ENCODE results near the gene NIPSNAP2. TPM values are rescaled to one million over a fixed set of nuclear protein-coding genes. Genes with fewer than 3 reads are reported as not detected.
"Not testable (repeated sequence)": the region's sequence is repeated elsewhere in the genome, so short reads cannot be mapped to it uniquely, and the experiment has no call there.

Gene NIPSNAP2
- total RNA-seq, 1 experiment from 2014 or later = 127 TPM

- DNase-seq (ENCODE audit: low spot score) = no peak
Observed at GRCh38 chr7:55975988-55976633, 11.7 kb downstream of the NIPSNAP2 start.

GRCh38 chr7:55977831-55978230 lies 13.4 kb downstream of the NIPSNAP2 start:
- DNase-seq (ENCODE audit: low spot score) = no peak

- no peak for DNase-seq (ENCODE audit: low spot score)
Observed at GRCh38 chr7:55980266-55980665, 15.9 kb downstream of the NIPSNAP2 start.

- DNase-seq (ENCODE audit: low spot score) = no peak
Observed at GRCh38 chr7:55983537-55983936, 19.2 kb downstream of the NIPSNAP2 start.

GRCh38 chr7:55992346-55992745 lies 28.0 kb downstream of the NIPSNAP2 start:
- DNase-seq (ENCODE audit: low spot score) = no peak

- no peak for DNase-seq (ENCODE audit: low spot score)
Observed at GRCh38 chr7:55996856-55997500, 32.6 kb downstream of the NIPSNAP2 start.

- DNase-seq (ENCODE audit: low spot score) = no peak
Observed at GRCh38 chr7:56003749-56004148, 39.4 kb downstream of the NIPSNAP2 start.

GRCh38 chr7:56007167-56007652 lies 42.8 kb downstream of the NIPSNAP2 start:
- DNase-seq (ENCODE audit: low spot score) = no peak

GRCh38 chr7:56007891-56008290 lies 43.5 kb downstream of the NIPSNAP2 start:
- no peak for DNase-seq (ENCODE audit: low spot score)

- DNase-seq (ENCODE audit: low spot score) = no peak
Observed at GRCh38 chr7:56009695-56010094, 45.3 kb downstream of the NIPSNAP2 start.

- not testable (repeated sequence) for DNase-seq (ENCODE audit: low spot score)
Observed at GRCh38 chr7:56017015-56017414, 52.6 kb downstream of the NIPSNAP2 start.

- no peak for DNase-seq (ENCODE audit: low spot score)
Observed at GRCh38 chr7:56019501-56019900, 55.1 kb downstream of the NIPSNAP2 start.

- no peak for DNase-seq (ENCODE audit: low spot score)
Observed at GRCh38 chr7:56023500-56023899, 59.1 kb downstream of the NIPSNAP2 start.

- no peak for DNase-seq (ENCODE audit: low spot score)
Observed at GRCh38 chr7:56026538-56026937, 62.2 kb downstream of the NIPSNAP2 start.

GRCh38 chr7:56028942-56029630 lies 64.7 kb downstream of the NIPSNAP2 start:
- DNase-seq (ENCODE audit: low spot score) = no peak

GRCh38 chr7:56030340-56030739 lies 66.0 kb downstream of the NIPSNAP2 start:
- no peak for DNase-seq (ENCODE audit: low spot score)

- DNase-seq (ENCODE audit: low spot score) = not testable (repeated sequence)
Observed at GRCh38 chr7:56031556-56031955, 67.2 kb downstream of the NIPSNAP2 start.

- DNase-seq (ENCODE audit: low spot score) = not testable (repeated sequence)
Observed at GRCh38 chr7:56032578-56032977, 68.2 kb downstream of the NIPSNAP2 start.

- peak; percentile 64 for DNase-seq (ENCODE audit: low spot score)
Observed at GRCh38 chr7:56033671-56034432, 69.5 kb downstream of the NIPSNAP2 start.

- no peak for DNase-seq (ENCODE audit: low spot score)
Observed at GRCh38 chr7:56040730-56041129, 76.3 kb downstream of the NIPSNAP2 start.

- DNase-seq (ENCODE audit: low spot score) = not testable (repeated sequence)
Observed at GRCh38 chr7:56045758-56046157, 81.4 kb downstream of the NIPSNAP2 start.

Measured in H4 (cell line).